Testis (tissue), 3 donors: Measurements from ENCODE around the gene SMG9. TPM values are rescaled to one million over a fixed set of nuclear protein-coding genes. Genes with fewer than 3 reads are reported as not detected.

ENCODE experiments used
- DNase-seq: peaks from one replicate; pipeline ENCODE4 v3.0.0-alpha.2; 2019
- H3K27ac ChIP-seq, 2 donors: fragments of 200-600 bp; sonication (generic); one replicate each; pipeline ENCODE4 v1.5.1; 2019
- H3K27me3 ChIP-seq: fragments of 200-600 bp; sonication (generic); one replicate; pipeline ENCODE4 v1.5.1; 2019
- H3K36me3 ChIP-seq: fragments of 200-600 bp; sonication (generic); one replicate; pipeline ENCODE4 v1.5.1; 2017; ENCODE audit warnings: low read depth; ENCODE audit errors: missing control alignments
- H3K4me1 ChIP-seq: fragments of 200-600 bp; sonication (generic); one replicate; pipeline ENCODE4 v1.5.1; 2019
- H3K4me3 ChIP-seq, 2 donors: fragments of 200-600 bp; sonication (generic); one replicate each; pipeline ENCODE4 v1.5.1; 2017 to 2019
- H3K9me3 ChIP-seq: fragments of 200-600 bp; sonication (generic); one replicate; pipeline ENCODE4 v1.5.1; 2017
- CTCF ChIP-seq, 3 experiments: fragments of 450-650 bp in 2 of 3; fragments of 200-600 bp in 1 of 3; sonication (generic) in 1 of 3; IDR thresholded peaks; one replicate each; pipeline ENCODE4 v1.5.1; 2016 to 2019; ENCODE audit warnings: antibody characterized with exemption in 3 of 3, mild to moderate bottlenecking in 2 of 3, moderate library complexity in 1 of 3
- POLR2A ChIP-seq: fragments of 450-650 bp; IDR thresholded peaks from one replicate; pipeline ENCODE4 v1.6.1; 2017; ENCODE audit warnings: antibody characterized with exemption, mild to moderate bottlenecking, moderate library complexity
- WGBS, 2 donors: methylation state at CpG; one replicate each; pipeline ENCODE4 v1.1.5; 2018; 5-methylcytosine and 5-hydroxymethylcytosine counted together
- intact Hi-C: fragments of 100-400 bp; cut with DNase I; formaldehyde crosslinking; loops from one replicate; pipeline ENCODE4 v1.15.1; 2023; ENCODE audit warnings: low total_unique reads
- polyA plus RNA-seq: library from polyadenylated mRNA; stranded (reverse); fragments of 350-450 nt; fragmentation: Illumina TruSeq; extraction: RNeasy Lipid Tissue Mini Kit (QIAGEN cat#74804); gene quantifications from one replicate; pipeline ENCODE4 v1.2.3, GENCODE V29; 2014; ENCODE audit warnings: low read depth, low replicate concordance; ENCODE audit not compliant: insufficient read depth
- total RNA-seq, 2 donors: library from RNA; depleted of rRNA; stranded (reverse); fragments of >200 nt; gene quantifications; one replicate each; pipeline ENCODE4 v1.2.3, GENCODE V29; 2016

SMG9 gene
- total and polyA plus RNA-seq, 3 donors from 2014 or later, result 65.0 to 144 (median 76.8) TPM

- no peaks in the 10 kb centered on the region for H3K9me3 ChIP-seq
- 90 to 93% methylated on average over 11 of the region's 11 CpGs for WGBS, 2 donors
- no peaks in the 10 kb centered on the region for H3K36me3 ChIP-seq
- H3K27me3 ChIP-seq, result no peaks in the 10 kb centered on the region
- TF ChIP-seq POLR2A (no peak), CTCF (IDR thresholded peaks at IDR 0.05) (no peak)
- no peak for DNase-seq
- H3K27ac ChIP-seq, result no peak overlapping the region
- intact Hi-C loops, result loop anchor here (10.0 kb wide), 1 partner anchor 86 kb away; no protein-coding TSS in a partner anchor
- no peak overlapping the region for H3K4me3 ChIP-seq
- no peaks in the 10 kb centered on the region for H3K4me1 ChIP-seq
Observed at GRCh38 chr19:43678512-43679261, 76.1 kb downstream of the SMG9 start.

Other genes starting within 250 kb of the SMG9 start
- 10 to 100 TPM; 11.2 to 11.5 TPM for gene ETHE1, start 227.8 kb downstream of the SMG9 start, total RNA-seq
- 13.1 TPM for gene ETHE1, start 227.8 kb downstream of the SMG9 start, polyA plus RNA-seq
- gene ZNF575, start 221.8 kb downstream of the SMG9 start, total RNA-seq, result 1 to 10 TPM; 1.1 to 1.7 TPM
- 2.4 TPM for gene ZNF575, start 221.8 kb downstream of the SMG9 start, polyA plus RNA-seq
- gene XRCC1, start 179.4 kb downstream of the SMG9 start, total RNA-seq, result 10 to 100 TPM; 40.6 to 44.8 TPM
- gene XRCC1, start 179.4 kb downstream of the SMG9 start, polyA plus RNA-seq, result 49.1 TPM
- gene PINLYP, start 179.2 kb downstream of the SMG9 start, total RNA-seq, result 1 to 10 TPM; 5.8 to 5.9 TPM
- 9.9 TPM for gene PINLYP, start 179.2 kb downstream of the SMG9 start, polyA plus RNA-seq
- gene IRGQ, start 158.8 kb downstream of the SMG9 start, total RNA-seq, result 10 to 100 TPM; 26.4 to 29.0 TPM
- 6.0 TPM for gene IRGQ, start 158.8 kb downstream of the SMG9 start, polyA plus RNA-seq
- 10 to 100 TPM; 14.6 to 17.9 TPM for gene ZNF576, start 158.4 kb downstream of the SMG9 start, total RNA-seq
- gene ZNF576, start 158.4 kb downstream of the SMG9 start, polyA plus RNA-seq, result 23.1 TPM
- 10 to 100 TPM in 1 of 2 donors, 1 to 10 TPM in 1; 8.4 to 21.3 TPM for gene SRRM5, start 142.9 kb downstream of the SMG9 start, total RNA-seq
- 36.0 TPM for gene SRRM5, start 142.9 kb downstream of the SMG9 start, polyA plus RNA-seq
- gene ZNF428, start 135.3 kb downstream of the SMG9 start, total RNA-seq, result 10 to 100 TPM; 93.1 to 94.2 TPM
- gene ZNF428, start 135.3 kb downstream of the SMG9 start, polyA plus RNA-seq, result 64.1 TPM
- 1 to 10 TPM; 1.5 to 4.3 TPM for gene CADM4, start 115.1 kb downstream of the SMG9 start, total RNA-seq
- gene CADM4, start 115.1 kb downstream of the SMG9 start, polyA plus RNA-seq, result 7.8 TPM
- 1 to 10 TPM; 4.3 to 8.4 TPM for gene PLAUR, start 84.8 kb downstream of the SMG9 start, total RNA-seq
- 7.3 TPM for gene PLAUR, start 84.8 kb downstream of the SMG9 start, polyA plus RNA-seq
- 100 to 1,000 TPM in 1 of 2 donors, 10 to 100 TPM in 1; 97.4 to 218 TPM for gene IRGC, start 38.9 kb downstream of the SMG9 start, total RNA-seq
- 167 TPM for gene IRGC, start 38.9 kb downstream of the SMG9 start, polyA plus RNA-seq
- gene KCNN4, start 26.0 kb upstream of the SMG9 start, total RNA-seq, result 1 to 10 TPM; 2.3 to 4.6 TPM
- gene KCNN4, start 26.0 kb upstream of the SMG9 start, polyA plus RNA-seq, result 4.1 TPM
- gene LYPD5, start 47.5 kb upstream of the SMG9 start, total RNA-seq, result 10 to 100 TPM in 1 of 2 donors, 1 to 10 TPM in 1; 4.9 to 14.7 TPM
- 12.6 TPM for gene LYPD5, start 47.5 kb upstream of the SMG9 start, polyA plus RNA-seq
- 10 to 100 TPM in 1 of 2 donors, 1 to 10 TPM in 1; 6.9 to 10.7 TPM for gene ZNF283, start 72.4 kb upstream of the SMG9 start, total RNA-seq
- 2.9 TPM for gene ZNF283, start 72.4 kb upstream of the SMG9 start, polyA plus RNA-seq
- gene ZNF404, start 129.0 kb upstream of the SMG9 start, total RNA-seq, result 10 to 100 TPM in 1 of 2 donors, 1 to 10 TPM in 1; 5.4 to 12.0 TPM
- gene ZNF404, start 129.0 kb upstream of the SMG9 start, polyA plus RNA-seq, result 4.6 TPM
- 10 to 100 TPM; 10.5 to 10.7 TPM for gene ZNF45, start 180.3 kb upstream of the SMG9 start, total RNA-seq
- gene ZNF45, start 180.3 kb upstream of the SMG9 start, polyA plus RNA-seq, result 9.4 TPM
- gene ZNF221, start 196.3 kb upstream of the SMG9 start, total RNA-seq, result 1 to 10 TPM; 8.1 to 9.1 TPM
- 2.2 TPM for gene ZNF221, start 196.3 kb upstream of the SMG9 start, polyA plus RNA-seq
- gene ZNF155, start 229.2 kb upstream of the SMG9 start, total RNA-seq, result 1 to 10 TPM; 8.2 to 8.7 TPM
- 7.4 TPM for gene ZNF155, start 229.2 kb upstream of the SMG9 start, polyA plus RNA-seq
- 1 to 10 TPM; 3.3 to 4.6 TPM for gene ZNF230, start 248.0 kb upstream of the SMG9 start, total RNA-seq
- gene ZNF230, start 248.0 kb upstream of the SMG9 start, polyA plus RNA-seq, result 5.6 TPM